Ishikawa (cell line): ENCODE data around the gene MYO16.

Experiments
- CREB1 ChIP-seq: IDR thresholded peaks from 2 replicates; pipeline ENCODE4 v1.6.1; 2012; ENCODE audit warnings: low read depth
- EGR1 ChIP-seq: IDR thresholded peaks from 2 replicates; pipeline ENCODE4 v1.6.1; 2012
- EP300 ChIP-seq: IDR thresholded peaks from 2 replicates; pipeline ENCODE4 v1.6.1; 2012; ENCODE audit warnings: borderline replicate concordance
- NFIC ChIP-seq: IDR thresholded peaks from 2 replicates; pipeline ENCODE4 v1.6.1; 2012
- RAD21 ChIP-seq: IDR thresholded peaks from 2 replicates; pipeline ENCODE4 v1.6.1; 2012; ENCODE audit warnings: low read depth
- REST ChIP-seq: IDR thresholded peaks from 2 replicates; pipeline ENCODE4 v1.6.1; 2012; ENCODE audit warnings: low read depth, mild to moderate bottlenecking
- TAF1 ChIP-seq: IDR thresholded peaks from 2 replicates; pipeline ENCODE4 v1.6.1; 2012; ENCODE audit warnings: low read depth, mild to moderate bottlenecking
- TCF12 ChIP-seq: IDR thresholded peaks from 2 replicates; pipeline ENCODE4 v1.6.1; 2012; ENCODE audit warnings: low read depth
- USF1 ChIP-seq: IDR thresholded peaks from 2 replicates; pipeline ENCODE4 v1.6.1; 2012
- TF ChIP-seq, protein P1 (sequence below): IDR thresholded peaks from 2 replicates; pipeline ENCODE4 v1.6.1; 2012

DNA sequence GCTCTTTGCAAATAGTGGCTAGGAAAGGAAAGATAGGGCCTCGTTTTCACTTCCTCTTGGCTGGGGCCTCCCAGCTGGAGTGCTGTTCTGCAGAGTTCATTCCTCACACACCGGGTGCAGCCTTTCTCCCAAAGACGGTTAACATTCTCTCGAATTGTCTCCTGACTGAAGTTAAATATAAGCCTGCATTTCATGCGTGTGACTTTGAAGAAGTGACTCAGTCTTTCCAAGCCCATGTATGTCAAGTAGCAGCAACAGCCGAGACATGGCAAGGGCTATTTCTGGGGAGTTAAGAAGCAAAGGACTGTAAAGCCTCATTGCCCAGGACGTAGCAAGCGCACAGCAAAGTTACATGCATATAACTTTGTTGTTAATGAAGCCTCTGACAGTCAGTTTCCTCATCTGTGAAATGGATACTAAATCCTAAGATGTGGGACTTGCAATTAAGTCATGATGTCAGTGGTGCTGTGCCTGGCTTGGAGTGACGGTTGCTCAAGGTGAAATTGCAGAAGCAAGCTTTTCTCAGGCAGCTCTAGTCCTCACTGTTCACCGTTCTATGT is 502.4 kb downstream of the MYO16 start:
- TF ChIP-seq EP300 (no peak), NFIC (no peak), EGR1 (no peak), CREB1 (no peak), USF1 (no peak), RAD21 (no peak), REST (no peak), TCF12 (no peak), TAF1 (no peak)
- TF ChIP-seq, protein P1, sequence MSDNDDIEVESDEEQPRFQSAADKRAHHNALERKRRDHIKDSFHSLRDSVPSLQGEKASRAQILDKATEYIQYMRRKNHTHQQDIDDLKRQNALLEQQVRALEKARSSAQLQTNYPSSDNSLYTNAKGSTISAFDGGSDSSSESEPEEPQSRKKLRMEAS = no peak
